Fibroblast of skin of right quadriceps (primary cell): ENCODE data around the gene PLEKHF1.
"Not testable (repeated sequence)": the region's sequence is repeated elsewhere in the genome, so short reads cannot be mapped to it uniquely, and the experiment has no call there.

Experiments used
- DNase-seq: peaks from one replicate; pipeline ENCODE4 v3.0.0-alpha.2; 2013

PLEKHF1 gene

GRCh38 chr19:29665215-29665825, at the start of gene PLEKHF1:
Gene PLEKHF1 (plus strand): TSS chr19:29665461. CDS start chr19:29673840, 8,379 bp downstream.
- peak; percentile 65 for DNase-seq

- DNase-seq = no peak
Observed at GRCh38 chr19:29615891-29616425, 49.3 kb upstream of the PLEKHF1 start.

GRCh38 chr19:29616541-29616940, 48.7 kb upstream of the PLEKHF1 start:
- no peak for DNase-seq

GRCh38 chr19:29617366-29618266, 47.6 kb upstream of the PLEKHF1 start:
- DNase-seq = no peak

- no peak for DNase-seq
Observed at GRCh38 chr19:29618434-29618833, 46.8 kb upstream of the PLEKHF1 start.

- DNase-seq = no peak
Observed at GRCh38 chr19:29618871-29619270, 46.4 kb upstream of the PLEKHF1 start.

GRCh38 chr19:29620931-29621351, 44.3 kb upstream of the PLEKHF1 start:
- no peak for DNase-seq

GRCh38 chr19:29622166-29623070, 42.8 kb upstream of the PLEKHF1 start:
- no peak for DNase-seq

- no peak for DNase-seq
Observed at GRCh38 chr19:29623726-29624488, 41.4 kb upstream of the PLEKHF1 start.

- no peak for DNase-seq
Observed at GRCh38 chr19:29624489-29625185, 40.6 kb upstream of the PLEKHF1 start.

GRCh38 chr19:29625186-29625651, 40.0 kb upstream of the PLEKHF1 start:
- no peak for DNase-seq

GRCh38 chr19:29626386-29626785, 38.9 kb upstream of the PLEKHF1 start:
- DNase-seq = no peak

- not testable (repeated sequence) for DNase-seq
Observed at GRCh38 chr19:29626832-29627231, 38.4 kb upstream of the PLEKHF1 start.

GRCh38 chr19:29628661-29629385, 36.4 kb upstream of the PLEKHF1 start:
- DNase-seq = no peak

GRCh38 chr19:29629836-29630534, 35.3 kb upstream of the PLEKHF1 start:
- no peak for DNase-seq

- DNase-seq = no peak
Observed at GRCh38 chr19:29630655-29631054, 34.6 kb upstream of the PLEKHF1 start.

- DNase-seq = no peak
Observed at GRCh38 chr19:29631450-29631849, 33.8 kb upstream of the PLEKHF1 start.

- no peak for DNase-seq
Observed at GRCh38 chr19:29634002-29634401, 31.3 kb upstream of the PLEKHF1 start.

GRCh38 chr19:29634423-29635130, 30.7 kb upstream of the PLEKHF1 start:
- DNase-seq = no peak
